PFSK-1 (cell line): Measurements from ENCODE around the gene SEC11C.

Experiments used
- POLR2AphosphoS5 ChIP-seq: IDR thresholded peaks from 2 replicates; pipeline ENCODE4 v1.6.1; 2012; ENCODE audit warnings: low read depth, mild to moderate bottlenecking, control low read depth, low read length, moderate library complexity
- TAF1 ChIP-seq: IDR thresholded peaks from 2 replicates; pipeline ENCODE4 v1.6.1; 2012; ENCODE audit warnings: low read length, control low read depth, borderline replicate concordance; ENCODE audit not compliant: insufficient read depth

DNA sequence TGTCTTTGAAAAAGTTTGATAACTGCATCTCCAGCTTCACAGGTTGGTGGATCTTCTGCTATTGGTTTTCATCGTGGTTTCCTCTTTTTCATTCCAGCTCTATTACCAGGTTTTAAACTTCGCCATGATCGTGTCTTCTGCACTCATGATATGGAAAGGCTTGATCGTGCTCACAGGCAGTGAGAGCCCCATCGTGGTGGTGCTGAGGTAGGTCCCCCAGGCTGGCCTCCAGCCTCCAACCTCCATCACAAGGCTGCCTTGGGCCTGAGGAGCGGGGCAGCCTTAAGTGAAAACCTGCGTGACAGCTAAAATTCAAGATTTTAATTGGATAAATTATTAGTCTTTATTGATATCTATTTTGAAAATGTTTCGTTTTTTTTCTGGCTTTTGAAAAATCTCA lies 9.7 kb downstream of the SEC11C start:
- TF ChIP-seq POLR2AphosphoS5 (no peak), TAF1 (no peak)
